ENCODE measurements around the gene PRM2.

The PRM2 gene

DNA sequence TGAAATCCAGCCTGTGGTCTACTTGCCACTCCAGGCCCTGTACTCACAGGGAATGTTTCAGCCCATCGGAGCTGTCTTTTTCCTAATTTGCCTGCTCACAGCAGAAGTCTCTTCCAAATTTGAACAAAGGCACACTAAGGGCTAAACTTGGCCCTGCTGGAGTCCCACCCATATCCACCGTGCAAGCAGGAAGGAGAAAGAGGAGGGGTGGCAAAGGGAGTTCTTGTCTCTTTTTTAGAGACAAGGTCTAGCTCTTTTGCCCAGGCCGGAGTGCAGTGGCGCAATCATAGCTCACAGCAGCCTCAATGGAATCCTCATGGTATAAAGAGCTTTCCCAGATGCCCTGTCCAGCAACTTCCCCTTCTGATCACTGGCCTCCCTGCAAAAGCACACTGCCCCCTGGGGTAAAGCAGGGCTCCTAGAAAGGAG is 7.6 kb upstream of the PRM2 start:
- TF ChIP-seq POLR2AphosphoS5 (IDR thresholded peaks at IDR 0.05; ENCODE audit: low read depth, low read length) (no peak), SIN3A (IDR thresholded peaks at IDR 0.05; ENCODE audit: borderline replicate concordance, insufficient read depth, low read length) (no peak), REST (IDR thresholded peaks at IDR 0.05; ENCODE audit: insufficient read depth in 1 of 2, low read depth in 2 of 2, low read length in 2 of 2) (peak in 1 of 2 experiments; percentile 79; a peak in 2 of 4 replicates)

DNA sequence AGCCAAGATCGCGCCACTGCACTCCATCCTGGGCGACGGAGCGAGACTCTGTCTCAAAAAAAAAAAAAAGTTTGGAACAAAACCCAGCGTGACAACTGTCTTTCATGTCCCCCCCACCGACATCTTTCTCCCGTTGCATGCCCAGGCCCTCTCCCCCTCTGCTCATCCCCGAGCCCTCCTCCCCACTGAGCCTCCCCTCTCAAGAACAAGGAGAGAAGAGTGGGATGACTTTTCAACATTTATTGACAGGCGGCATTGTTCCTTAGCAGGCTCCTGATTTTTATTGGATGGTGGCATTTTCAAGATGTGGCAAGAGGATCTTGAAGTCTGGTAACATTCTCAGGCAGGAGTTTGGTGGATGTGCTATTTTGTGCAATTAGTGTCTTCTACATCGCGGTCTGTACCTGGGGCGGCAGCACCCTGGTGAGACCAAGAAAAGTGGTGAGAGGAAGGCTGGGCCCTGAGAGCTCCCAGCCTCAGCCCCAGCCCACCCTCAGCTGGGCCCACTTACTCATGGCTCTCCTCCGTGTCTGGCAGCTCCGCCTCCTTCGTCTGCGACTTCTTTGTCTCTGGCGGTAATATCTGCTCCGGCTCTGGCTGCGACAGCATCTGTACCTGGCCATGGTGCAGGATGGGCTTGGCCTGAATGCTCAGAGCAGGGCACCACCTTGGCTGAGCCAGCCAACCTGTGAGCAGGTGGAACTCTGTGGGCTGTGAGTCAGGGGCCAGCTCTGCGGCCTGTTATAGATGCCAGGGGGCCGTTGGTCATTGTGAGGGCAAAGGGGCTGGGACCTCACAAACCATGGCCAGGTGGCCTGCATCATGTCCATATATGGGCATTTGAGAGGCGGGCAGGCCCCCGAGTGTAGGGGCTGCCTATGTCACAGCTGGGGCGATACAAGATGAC is 4.6 kb upstream of the PRM2 start, which contains the start of gene PRM1:
Gene PRM1, minus strand, starts transcription at position 715 of the 907 bp plus-strand sequence. Its CDS starts 92 bp downstream, at position 623.
- no peak for TF ChIP-seq TAF1 (IDR thresholded peaks at IDR 0.05; ENCODE audit: borderline replicate concordance, insufficient read depth, low read length)
- TF ChIP-seq REST (IDR thresholded peaks at IDR 0.05; ENCODE audit: insufficient read depth in 1 of 2, low read depth in 2 of 2, low read length in 2 of 2), result no peak

GRCh38 chr16:11278681-11279628 is 2.7 kb upstream of the PRM2 start:
- TF ChIP-seq REST (IDR thresholded peaks at IDR 0.05; ENCODE audit: insufficient read depth in 1 of 2, low read depth in 2 of 2, low read length in 2 of 2) (no peak), TAF1 (IDR thresholded peaks at IDR 0.05; ENCODE audit: borderline replicate concordance, insufficient read depth, low read length) (no peak), POLR2AphosphoS5 (IDR thresholded peaks at IDR 0.05; ENCODE audit: low read depth, low read length) (no peak), FOXP2 (optimal IDR thresholded peaks at IDR 0.05; ENCODE audit: borderline replicate concordance, extremely low read depth, extremely low read length, insufficient read depth) (no peak), SIN3A (IDR thresholded peaks at IDR 0.05; ENCODE audit: borderline replicate concordance, insufficient read depth, low read length) (no peak)

DNA sequence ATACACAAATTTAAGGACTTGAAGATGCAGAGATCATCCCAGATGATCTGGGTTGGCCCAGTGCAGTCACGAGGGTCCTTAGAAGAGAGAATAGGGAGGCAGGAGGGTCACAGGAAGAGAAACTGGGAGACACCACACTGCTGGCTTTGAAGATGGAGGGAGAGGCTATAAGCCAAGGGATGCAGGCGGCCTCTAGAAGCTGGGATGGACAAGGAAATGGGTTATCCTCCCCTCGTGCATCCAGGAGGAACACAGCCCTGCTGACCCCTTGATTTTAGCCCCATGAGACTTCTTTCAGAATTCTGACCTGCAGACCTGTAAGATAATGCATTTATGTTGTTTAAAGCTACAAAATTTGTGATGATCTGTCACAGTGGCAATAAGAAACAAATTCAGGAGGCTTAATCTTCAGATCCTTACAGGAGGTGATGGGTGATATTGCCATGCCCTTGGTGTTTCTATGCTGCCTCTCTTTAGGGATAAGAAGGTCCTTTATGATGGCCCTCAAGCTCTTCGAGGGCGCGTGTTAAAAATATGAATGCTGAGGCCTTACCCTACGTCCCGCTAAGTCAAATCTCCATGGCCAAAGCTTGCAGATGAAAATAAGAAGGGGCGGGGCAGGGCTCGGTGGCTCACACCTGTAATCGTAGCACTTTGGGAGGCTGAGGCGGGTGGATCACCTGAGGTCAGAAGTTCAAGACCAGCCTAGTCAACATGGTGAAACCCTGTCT is 1.5 kb upstream of the PRM2 start:
- TF ChIP-seq REST (IDR thresholded peaks at IDR 0.05; ENCODE audit: insufficient read depth in 1 of 2, low read depth in 2 of 2, low read length in 2 of 2) (no peak), POLR2AphosphoS5 (IDR thresholded peaks at IDR 0.05; ENCODE audit: low read depth, low read length) (no peak), TAF1 (IDR thresholded peaks at IDR 0.05; ENCODE audit: borderline replicate concordance, insufficient read depth, low read length) (no peak), FOXP2 (optimal IDR thresholded peaks at IDR 0.05; ENCODE audit: borderline replicate concordance, extremely low read depth, extremely low read length, insufficient read depth) (no peak)

All from PFSK-1 (cell line).